Hepatocyte (in vitro differentiated cells): ENCODE results near the gene DIS3L2.
"Not testable (repeated sequence)": the region's sequence is repeated elsewhere in the genome, so short reads cannot be mapped to it uniquely, and the experiment has no call there.

Experiments used
- CTCF ChIP-seq: fragments of 200-600 bp; sonication (generic); IDR thresholded peaks from 2 replicates; pipeline ENCODE4 v1.5.1; 2016; ENCODE audit warnings: antibody characterized with exemption, mild to moderate bottlenecking; ENCODE audit not compliant: poor library complexity
- EZH2 ChIP-seq: fragments of 200-600 bp; sonication (generic); IDR thresholded peaks from 2 replicates; pipeline ENCODE4 v1.6.1; 2016; ENCODE audit warnings: antibody characterized with exemption, mild to moderate bottlenecking, borderline replicate concordance
- EZH2phosphoT487 ChIP-seq: fragments of 200-600 bp; sonication (generic); IDR thresholded peaks from one replicate; pipeline ENCODE4 v1.6.1; 2018; ENCODE audit warnings: antibody characterized with exemption, mild to moderate bottlenecking, low read depth, moderate library complexity; ENCODE audit not compliant: unreplicated experiment, severe bottlenecking

- TF ChIP-seq CTCF, EZH2, EZH2phosphoT487: not testable (repeated sequence)
Observed at GRCh38 chr2:232115728-232116361, 154.3 kb downstream of the DIS3L2 start.
